BLaER1 (cell line): ENCODE measurements around the gene ASAP2.

Source experiments
- H3K27ac ChIP-seq: shearing (Covaris generic); formaldehyde crosslinking; 2 replicates; pipeline ENCODE4 v1.8.1; 2022
- H3K27me3 ChIP-seq: shearing (Covaris generic); formaldehyde crosslinking; 2 replicates; pipeline ENCODE4 v1.8.1; 2022
- H3K36me3 ChIP-seq: shearing (Covaris generic); formaldehyde crosslinking; 2 replicates; pipeline ENCODE4 v1.8.1; 2022
- H3K4me1 ChIP-seq: shearing (Covaris generic); formaldehyde crosslinking; 2 replicates; pipeline ENCODE4 v1.8.1; 2022
- H3K4me2 ChIP-seq: shearing (Covaris generic); formaldehyde crosslinking; 2 replicates; pipeline ENCODE4 v1.8.1; 2022
- H3K4me3 ChIP-seq: shearing (Covaris generic); formaldehyde crosslinking; 2 replicates; pipeline ENCODE4 v1.8.1; 2022
- H3K9ac ChIP-seq: shearing (Covaris generic); formaldehyde crosslinking; 2 replicates; pipeline ENCODE4 v1.8.1; 2022
- H3K9me3 ChIP-seq: shearing (Covaris generic); formaldehyde crosslinking; 2 replicates; pipeline ENCODE4 v1.8.1; 2022
- H4K20me1 ChIP-seq: shearing (Covaris generic); formaldehyde crosslinking; 2 replicates; pipeline ENCODE4 v1.8.1; 2022
- Cebpa-rat ChIP-seq: shearing (Covaris generic); IDR thresholded peaks from 2 replicates; pipeline ENCODE4 v1.8.1; 2022

Gene ASAP2

GRCh38 chr2:9288233-9288632 is 81.6 kb downstream of the ASAP2 start:
- no peaks in the 10 kb centered on the region for H3K27me3 ChIP-seq
- H3K4me3 ChIP-seq: no peak overlapping the region
- peaks cover 62% of the 10 kb centered on the region for H4K20me1 ChIP-seq
- H3K4me2 ChIP-seq: no peak overlapping the region
- peaks cover 68% of the 10 kb centered on the region for H3K4me1 ChIP-seq
- peaks cover 72% of the 10 kb centered on the region for H3K36me3 ChIP-seq
- H3K9me3 ChIP-seq: peaks cover 3% of the 10 kb centered on the region; the same call in 1 of the 2 replicates
- no peak overlapping the region for H3K9ac ChIP-seq
- TF ChIP-seq Cebpa-rat: no peak
- no peak overlapping the region for H3K27ac ChIP-seq

- Histone ChIP-seq H3K36me3 (peaks cover 66% of the 10 kb centered on the region), H4K20me1 (peaks cover 62% of the 10 kb centered on the region), H3K9ac (no peak overlapping the region), H3K4me1 (peaks cover 74% of the 10 kb centered on the region), H3K27ac (no peak overlapping the region), H3K4me2 (no peak overlapping the region), H3K9me3 (peaks cover 3% of the 10 kb centered on the region; the same call in 1 of the 2 replicates), H3K27me3 (no peaks in the 10 kb centered on the region), H3K4me3 (no peak overlapping the region)
- no peak for TF ChIP-seq Cebpa-rat
Observed at GRCh38 chr2:9288681-9289338, 82.2 kb downstream of the ASAP2 start.

GRCh38 chr2:9291331-9291730 is 84.7 kb downstream of the ASAP2 start:
- peak overlapping the region; percentile 19; the same call in 1 of the 2 replicates for H3K4me3 ChIP-seq
- H3K27ac ChIP-seq: peak overlapping the region; percentile 31
- no peaks in the 10 kb centered on the region for H3K27me3 ChIP-seq
- no peak for TF ChIP-seq Cebpa-rat
- peaks cover 3% of the 10 kb centered on the region; the same call in 1 of the 2 replicates for H3K9me3 ChIP-seq
- H3K4me2 ChIP-seq: peak overlapping the region; percentile 84
- H3K9ac ChIP-seq: peak overlapping the region; percentile 23; the same call in 1 of the 2 replicates
- H4K20me1 ChIP-seq: peaks cover 79% of the 10 kb centered on the region
- H3K36me3 ChIP-seq: peaks cover 56% of the 10 kb centered on the region
- peaks cover 85% of the 10 kb centered on the region for H3K4me1 ChIP-seq

DNA sequence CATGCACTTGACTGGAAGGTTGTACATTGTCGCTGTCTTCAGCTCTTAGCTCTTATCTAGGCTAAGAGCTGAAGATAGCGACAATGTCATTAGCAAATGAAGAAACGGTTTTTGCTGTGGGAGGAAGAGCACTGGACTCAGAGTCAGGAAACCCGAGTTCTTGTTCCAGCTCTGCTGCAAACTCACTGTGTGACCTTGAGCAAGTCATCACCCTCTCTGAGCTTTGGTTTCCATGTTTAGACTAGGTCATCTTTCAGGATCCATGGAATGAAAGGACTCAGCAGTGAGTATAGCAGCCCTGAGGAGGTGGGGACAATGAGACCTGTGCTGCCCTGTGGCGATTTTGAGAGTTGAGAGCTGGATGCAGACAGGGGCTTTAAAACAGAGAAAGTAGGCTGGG is 85.3 kb downstream of the ASAP2 start:
- H3K36me3 ChIP-seq: peaks cover 56% of the 10 kb centered on the region
- TF ChIP-seq Cebpa-rat: no peak
- H3K9me3 ChIP-seq: peaks cover 3% of the 10 kb centered on the region; the same call in 1 of the 2 replicates
- peaks cover 90% of the 10 kb centered on the region for H3K4me1 ChIP-seq
- peaks cover 85% of the 10 kb centered on the region for H4K20me1 ChIP-seq
- peak overlapping the region; percentile 31 for H3K27ac ChIP-seq
- H3K4me2 ChIP-seq: peak overlapping the region; percentile 84
- no peak overlapping the region for H3K9ac ChIP-seq
- no peaks in the 10 kb centered on the region for H3K27me3 ChIP-seq
- H3K4me3 ChIP-seq: no peak overlapping the region

DNA sequence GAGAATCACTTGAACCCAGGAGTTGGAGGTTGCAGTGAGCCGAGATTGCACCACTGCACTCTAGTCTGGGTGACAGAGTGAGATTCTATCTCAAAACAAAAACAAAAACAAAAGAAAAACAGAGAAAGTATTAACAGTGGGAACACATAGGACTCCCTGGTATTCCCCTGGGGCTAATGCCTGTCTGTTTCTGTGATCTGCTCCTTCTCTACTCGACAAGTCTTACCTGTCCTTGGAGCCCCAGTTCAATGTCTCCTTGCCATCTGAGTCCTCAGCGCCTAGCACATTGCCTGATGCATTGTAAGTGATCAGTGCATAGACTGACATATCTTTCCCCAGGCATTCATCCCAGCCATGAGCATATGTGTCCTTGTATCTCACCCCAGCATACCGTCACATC is 85.8 kb downstream of the ASAP2 start:
- Histone ChIP-seq H3K4me2 (no peak overlapping the region), H3K9me3 (no peaks in the 10 kb centered on the region; the same call in 1 of the 2 replicates)

GRCh38 chr2:9294764-9295163 is 88.2 kb downstream of the ASAP2 start:
- no peak overlapping the region for H3K9ac ChIP-seq
- peaks cover 90% of the 10 kb centered on the region for H4K20me1 ChIP-seq
- peaks cover 90% of the 10 kb centered on the region for H3K4me1 ChIP-seq
- H3K4me3 ChIP-seq: no peak overlapping the region
- peak overlapping the region; percentile 15; the same call in 1 of the 2 replicates for H3K27ac ChIP-seq
- no peak for TF ChIP-seq Cebpa-rat
- H3K4me2 ChIP-seq: peak overlapping the region; percentile 48
- no peaks in the 10 kb centered on the region for H3K9me3 ChIP-seq
- peaks cover 56% of the 10 kb centered on the region for H3K36me3 ChIP-seq
- no peaks in the 10 kb centered on the region for H3K27me3 ChIP-seq

More for the DNA sequence above, 85.8 kb downstream of the ASAP2 start:
- no peak overlapping the region for H3K4me3 ChIP-seq
- H3K27ac ChIP-seq: peak overlapping the region; percentile 12; the same call in 1 of the 2 replicates
- H3K27me3 ChIP-seq: no peaks in the 10 kb centered on the region
- TF ChIP-seq Cebpa-rat: no peak
- peaks cover 56% of the 10 kb centered on the region for H3K36me3 ChIP-seq
- peaks cover 96% of the 10 kb centered on the region for H3K4me1 ChIP-seq
- peaks cover 90% of the 10 kb centered on the region for H4K20me1 ChIP-seq
- H3K9ac ChIP-seq: no peak overlapping the region

DNA sequence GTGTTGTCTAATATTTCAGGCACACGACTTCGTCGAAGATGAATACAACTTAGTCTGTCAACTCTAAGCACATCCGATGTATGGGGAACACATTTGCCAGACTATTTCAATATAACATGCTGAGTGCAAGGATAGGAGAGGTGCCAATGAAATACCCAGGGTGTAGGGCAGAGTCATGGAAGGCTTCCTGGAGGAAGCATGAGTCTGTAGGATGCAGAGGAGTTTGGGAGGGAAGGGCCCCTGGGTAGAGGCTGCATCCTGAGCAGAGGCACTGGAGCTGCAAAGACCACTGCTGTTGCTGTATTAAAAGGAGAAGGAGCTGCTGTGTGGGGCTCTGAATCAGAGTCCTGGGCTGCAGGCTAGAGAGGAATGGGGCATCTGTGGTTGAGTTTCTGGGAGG is 89.9 kb downstream of the ASAP2 start:
- Histone ChIP-seq H3K9ac (no peak overlapping the region), H3K9me3 (no peaks in the 10 kb centered on the region), H3K4me3 (no peak overlapping the region), H3K36me3 (peaks cover 72% of the 10 kb centered on the region), H3K27me3 (no peaks in the 10 kb centered on the region), H3K4me1 (peaks cover 89% of the 10 kb centered on the region), H3K27ac (no peak overlapping the region), H3K4me2 (no peak overlapping the region), H4K20me1 (peaks cover 89% of the 10 kb centered on the region)
- TF ChIP-seq Cebpa-rat: no peak

- Histone ChIP-seq H3K4me2 (no peak overlapping the region), H3K9me3 (no peaks in the 10 kb centered on the region), H3K4me3 (no peak overlapping the region), H3K36me3 (peaks cover 71% of the 10 kb centered on the region), H3K27ac (no peak overlapping the region), H4K20me1 (peaks cover 83% of the 10 kb centered on the region), H3K4me1 (peaks cover 83% of the 10 kb centered on the region), H3K9ac (no peak overlapping the region), H3K27me3 (no peaks in the 10 kb centered on the region)
- no peak for TF ChIP-seq Cebpa-rat
Observed at GRCh38 chr2:9297156-9297555, 90.5 kb downstream of the ASAP2 start.

- Histone ChIP-seq H4K20me1 (peaks cover 77% of the 10 kb centered on the region), H3K27me3 (no peaks in the 10 kb centered on the region), H3K27ac (peak overlapping the region; percentile 47; the same call in 1 of the 2 replicates), H3K9ac (0 out of 2 replicates have a peak overlapping the region, but pooled peaks have one; percentile 2), H3K4me1 (peaks cover 76% of the 10 kb centered on the region), H3K4me3 (no peak overlapping the region), H3K4me2 (peak overlapping the region; percentile 34), H3K36me3 (peaks cover 71% of the 10 kb centered on the region), H3K9me3 (no peaks in the 10 kb centered on the region)
- TF ChIP-seq Cebpa-rat: no peak
Observed at GRCh38 chr2:9297807-9298206, 91.2 kb downstream of the ASAP2 start.

- Histone ChIP-seq H3K9ac (no peak overlapping the region), H4K20me1 (peaks cover 71% of the 10 kb centered on the region), H3K9me3 (no peaks in the 10 kb centered on the region), H3K36me3 (peaks cover 76% of the 10 kb centered on the region), H3K4me2 (peak overlapping the region; percentile 34; the same call in 1 of the 2 replicates), H3K4me3 (no peak overlapping the region), H3K27me3 (no peaks in the 10 kb centered on the region), H3K27ac (peak overlapping the region; percentile 47; the same call in 1 of the 2 replicates), H3K4me1 (peaks cover 68% of the 10 kb centered on the region)
- no peak for TF ChIP-seq Cebpa-rat
Observed at GRCh38 chr2:9298583-9298982, 92.0 kb downstream of the ASAP2 start.
